CD4-positive, alpha-beta T cell treated with Interferon alpha-2 for 1 hour (primary cell): ENCODE data around the gene TMCC3.
A peak's percentile ranks its signal among the peaks of the same experiment; 100 is the strongest.

Source experiments
- DNase-seq, 2 donors: peaks; one replicate each; pipeline ENCODE4 v3.0.0-alpha.2; 2020 to 2022

Gene TMCC3

GRCh38 chr12:94671917-94672316 lies 21.6 kb upstream of the TMCC3 start:
- DNase-seq, result no peak

GRCh38 chr12:94670898-94671297 lies 20.5 kb upstream of the TMCC3 start:
- DNase-seq, result no peak

- DNase-seq, result no peak
Observed at GRCh38 chr12:94670075-94670474, 19.7 kb upstream of the TMCC3 start.

GRCh38 chr12:94667031-94667540 lies 16.7 kb upstream of the TMCC3 start:
- DNase-seq, result no peak

GRCh38 chr12:94666158-94666557 lies 15.8 kb upstream of the TMCC3 start:
- no peak for DNase-seq

GRCh38 chr12:94663702-94664101 lies 13.3 kb upstream of the TMCC3 start:
- no peak for DNase-seq

- DNase-seq, result no peak
Observed at GRCh38 chr12:94663071-94663470, 12.7 kb upstream of the TMCC3 start.

- DNase-seq, result no peak
Observed at GRCh38 chr12:94660436-94660835, 10.1 kb upstream of the TMCC3 start.

GRCh38 chr12:94659346-94659930 lies 9.1 kb upstream of the TMCC3 start:
- no peak for DNase-seq

GRCh38 chr12:94658931-94659330 lies 8.6 kb upstream of the TMCC3 start:
- DNase-seq, result no peak

- no peak for DNase-seq
Observed at GRCh38 chr12:94656556-94656955, 6.2 kb upstream of the TMCC3 start.

GRCh38 chr12:94649349-94650142 lies 811 bp downstream of the TMCC3 start:
- peak in 1 of 2 donors; percentile 37 for DNase-seq

GRCh38 chr12:94648578-94648977 lies 1.8 kb downstream of the TMCC3 start:
- DNase-seq, result no peak

GRCh38 chr12:94644141-94644979 lies 6.0 kb downstream of the TMCC3 start:
- peak; percentile 8 to 17 for DNase-seq

GRCh38 chr12:94643606-94644005 lies 6.8 kb downstream of the TMCC3 start:
- no peak for DNase-seq

GRCh38 chr12:94641283-94641682 lies 9.1 kb downstream of the TMCC3 start:
- DNase-seq, result no peak

GRCh38 chr12:94640134-94640928 lies 10.0 kb downstream of the TMCC3 start:
- DNase-seq, result peak; percentile 24 to 43

- DNase-seq, result no peak
Observed at GRCh38 chr12:94638521-94638920, 11.8 kb downstream of the TMCC3 start.

- DNase-seq, result no peak
Observed at GRCh38 chr12:94637390-94638113, 12.8 kb downstream of the TMCC3 start.

GRCh38 chr12:94636462-94637085 lies 13.8 kb downstream of the TMCC3 start:
- DNase-seq, result no peak

GRCh38 chr12:94634717-94635116 lies 15.6 kb downstream of the TMCC3 start:
- DNase-seq, result no peak
